NB4 (cell line): ENCODE measurements around the gene A2M.

Source experiments
- CTCF ChIP-seq: IDR thresholded peaks from one replicate; pipeline ENCODE4 v1.5.1; 2012; ENCODE audit warnings: low read depth, low read length
- MAX ChIP-seq: IDR thresholded peaks from 2 replicates; pipeline ENCODE4 v1.6.1; 2011; ENCODE audit warnings: low read depth, low read length
- POLR2A ChIP-seq: IDR thresholded peaks from 2 replicates; pipeline ENCODE4 v1.6.1; 2011; ENCODE audit warnings: mild to moderate bottlenecking; ENCODE audit not compliant: insufficient read length; ENCODE audit errors: extremely low read depth

GRCh38 chr12:9106067-9106466, 9.7 kb downstream of the A2M start:
- TF ChIP-seq CTCF = no peak
- TF ChIP-seq POLR2A = no peak
- no peak for TF ChIP-seq MAX
